Renal cortex interstitium (tissue), 11 donors: ENCODE data around the gene PSMB10. TPM values are rescaled to one million over a fixed set of nuclear protein-coding genes. Genes with fewer than 3 reads are reported as not detected.

ENCODE experiments used
- DNase-seq, 11 donors: peaks; one replicate each; pipeline ENCODE4 v3.0.0-alpha.2; 2013; ENCODE audit warnings: low read depth in 9 of 11, low spot score in 4 of 11; ENCODE audit errors: extremely low read depth in 1 of 11
- polyA plus RNA-seq, 3 donors: library from polyadenylated mRNA; unstranded; fragments of 120-200 nt; gene quantifications; one replicate each; pipeline ENCODE4 v1.2.1, GENCODE V29; 2013; ENCODE audit not compliant: insufficient read length in 3 of 3

The PSMB10 gene
- polyA plus RNA-seq, 3 donors = 15.9 to 31.1 (median 28.4) TPM

GRCh38 chr16:67967183-67967957, 30.7 kb upstream of the PSMB10 start:
- DNase-seq = peak in 2 of 11 donors; percentile 7 to 9

DNA sequence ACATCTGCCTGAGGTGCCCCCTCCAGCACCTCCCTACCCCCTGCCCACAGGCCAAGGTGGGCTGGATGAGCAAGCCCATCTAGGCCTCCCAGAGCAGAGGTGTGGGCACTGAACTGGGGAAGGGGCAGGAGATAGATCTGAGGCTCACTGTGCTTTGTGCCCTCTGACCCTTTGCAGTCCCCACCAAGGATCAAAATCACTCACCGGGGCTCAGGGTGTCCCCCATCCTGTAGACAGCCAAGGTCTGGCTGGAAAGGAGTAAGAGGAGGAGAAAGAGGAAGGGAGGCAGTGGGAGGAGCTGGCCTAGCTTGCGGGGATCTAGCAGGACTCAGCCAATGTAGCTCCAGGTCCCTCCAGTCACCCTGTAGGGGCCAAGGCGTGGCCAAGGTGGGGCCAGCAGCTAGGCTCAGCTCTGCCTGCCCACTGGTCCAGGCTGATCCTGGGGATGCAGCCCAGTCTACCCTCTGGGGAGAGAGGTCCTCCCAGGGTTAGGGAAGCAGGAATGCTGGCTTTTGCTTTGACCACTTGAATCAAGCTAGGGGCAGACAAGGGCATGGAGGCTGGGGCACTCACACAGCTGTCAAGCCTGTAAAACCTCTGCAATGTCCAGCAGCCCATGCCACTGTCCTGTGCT, 30.0 kb upstream of the PSMB10 start:
- no peak for DNase-seq

DNA sequence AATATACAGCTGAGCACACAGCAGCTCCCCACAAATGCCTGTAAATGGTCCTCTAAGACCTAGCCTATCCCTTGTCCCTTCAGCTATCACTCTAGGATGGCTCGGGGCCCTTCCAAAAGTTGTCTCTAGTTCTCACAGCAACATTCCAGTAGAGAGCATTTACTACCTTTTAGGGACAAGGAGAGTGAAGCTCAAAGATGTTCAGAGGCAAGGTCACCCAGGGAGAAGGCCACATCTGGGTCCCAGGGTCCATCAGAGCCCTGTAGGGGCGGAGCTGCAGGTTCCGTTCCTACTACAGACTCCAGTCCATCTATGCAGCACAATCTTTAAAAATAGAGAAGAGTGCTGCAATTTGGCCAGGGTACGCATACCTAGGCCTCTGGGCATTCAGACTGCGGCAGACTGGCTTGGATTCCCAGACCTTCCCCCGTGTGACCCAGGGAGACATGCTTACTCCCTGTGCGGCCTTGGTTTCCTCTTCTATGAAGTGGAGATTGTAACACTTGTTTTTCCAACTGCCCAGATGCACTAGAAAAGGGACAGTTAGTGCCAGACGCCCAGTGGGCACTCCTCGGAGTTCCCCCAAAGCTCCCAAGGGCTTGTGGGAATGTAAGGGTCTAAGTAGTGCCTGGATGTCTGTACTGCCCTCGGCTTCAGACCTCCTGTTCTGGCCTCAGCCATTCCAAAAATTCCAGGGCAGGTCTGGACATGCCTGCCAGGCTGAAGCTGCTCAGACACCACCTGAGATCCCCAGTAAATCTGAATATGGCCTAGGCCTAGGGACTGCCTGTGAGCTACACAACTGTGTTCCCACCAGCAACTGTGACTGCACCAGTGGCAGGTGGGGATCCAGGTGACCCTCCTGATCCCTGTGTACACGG, 29.3 kb upstream of the PSMB10 start:
- DNase-seq = no peak

- DNase-seq = no peak
These were observed 28.0 kb upstream of the PSMB10 start for GRCh38 chr16:67964477-67965131.

DNA sequence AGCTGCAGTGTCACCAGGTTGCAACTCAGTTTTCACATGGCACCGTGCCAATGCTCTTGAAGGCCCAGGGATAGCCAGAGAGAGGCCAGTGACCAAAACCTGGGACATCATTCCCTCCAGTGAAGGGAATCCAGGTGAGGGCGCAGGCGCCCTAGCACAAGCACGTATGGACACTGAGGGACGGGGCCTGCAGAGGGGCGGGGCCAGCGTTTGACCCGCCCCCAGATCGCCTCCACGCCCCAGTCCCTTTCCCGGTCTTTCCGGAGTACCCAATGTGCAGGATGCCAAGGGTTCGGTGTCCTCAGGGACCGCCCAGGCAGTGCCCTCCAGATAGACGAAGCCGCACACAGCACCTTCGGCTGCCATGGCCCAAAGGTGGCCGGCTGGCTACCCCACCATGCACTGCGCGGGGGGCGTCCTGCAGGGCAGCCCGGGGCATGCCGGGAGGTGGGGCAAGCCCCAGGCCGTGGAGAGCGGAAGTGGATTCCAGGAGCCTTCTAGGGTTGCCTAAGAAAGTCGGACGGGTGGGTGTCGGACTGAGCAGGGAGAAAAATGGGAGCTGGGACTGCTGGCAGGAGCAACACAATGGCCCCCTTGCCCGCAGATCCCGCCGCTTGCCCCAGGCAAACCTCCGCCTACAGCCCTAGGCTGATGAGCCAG, 27.1 kb upstream of the PSMB10 start:
- DNase-seq = peak in 1 of 11 donors; percentile 6

GRCh38 chr16:67963292-67963661, 26.6 kb upstream of the PSMB10 start:
- DNase-seq = no peak

- DNase-seq = no peak
These were observed 25.5 kb upstream of the PSMB10 start for GRCh38 chr16:67962135-67962534.

DNA sequence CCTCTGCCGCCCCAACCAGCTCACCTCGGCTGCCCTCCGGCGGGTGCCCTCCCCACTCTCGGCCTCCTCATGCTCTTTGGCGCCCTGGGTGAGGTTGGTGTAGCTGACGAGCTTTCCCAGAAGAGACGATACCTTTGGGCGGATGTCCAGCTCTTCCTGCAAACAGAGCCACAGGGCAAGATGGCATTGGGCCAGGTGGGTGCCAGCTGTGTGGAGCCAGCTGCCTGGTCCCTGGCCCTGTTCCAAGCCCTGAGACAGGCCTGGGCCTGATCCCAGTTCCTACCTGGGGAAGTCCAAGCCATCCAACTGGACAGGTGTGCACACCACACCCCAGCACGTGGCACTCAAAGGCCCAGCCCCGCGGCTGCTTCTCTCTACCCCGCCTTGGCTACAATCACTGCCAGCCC, 24.9 kb upstream of the PSMB10 start:
- DNase-seq = no peak

GRCh38 chr16:67959536-67960329, 23.1 kb upstream of the PSMB10 start:
- no peak for DNase-seq

DNA sequence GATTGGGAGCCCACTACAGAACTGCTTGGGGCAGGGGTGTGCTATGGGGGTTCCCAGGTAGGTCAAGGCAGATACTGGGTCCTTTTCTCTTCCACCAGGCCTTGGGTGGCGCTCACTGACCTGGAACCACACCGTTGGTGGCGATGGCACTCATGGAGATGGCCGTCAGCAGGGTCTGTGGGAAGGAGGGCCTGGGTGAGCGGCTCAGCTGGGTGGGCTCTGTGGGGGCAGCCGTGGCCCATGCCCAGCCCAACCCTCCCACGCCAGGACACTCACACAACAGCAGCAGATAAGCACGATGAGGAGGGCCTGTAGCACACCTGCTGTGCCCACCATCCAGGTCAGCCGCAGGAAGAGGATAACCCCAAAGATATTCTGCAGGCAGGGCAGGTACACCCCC, 21.0 kb upstream of the PSMB10 start:
- DNase-seq = no peak

DNA sequence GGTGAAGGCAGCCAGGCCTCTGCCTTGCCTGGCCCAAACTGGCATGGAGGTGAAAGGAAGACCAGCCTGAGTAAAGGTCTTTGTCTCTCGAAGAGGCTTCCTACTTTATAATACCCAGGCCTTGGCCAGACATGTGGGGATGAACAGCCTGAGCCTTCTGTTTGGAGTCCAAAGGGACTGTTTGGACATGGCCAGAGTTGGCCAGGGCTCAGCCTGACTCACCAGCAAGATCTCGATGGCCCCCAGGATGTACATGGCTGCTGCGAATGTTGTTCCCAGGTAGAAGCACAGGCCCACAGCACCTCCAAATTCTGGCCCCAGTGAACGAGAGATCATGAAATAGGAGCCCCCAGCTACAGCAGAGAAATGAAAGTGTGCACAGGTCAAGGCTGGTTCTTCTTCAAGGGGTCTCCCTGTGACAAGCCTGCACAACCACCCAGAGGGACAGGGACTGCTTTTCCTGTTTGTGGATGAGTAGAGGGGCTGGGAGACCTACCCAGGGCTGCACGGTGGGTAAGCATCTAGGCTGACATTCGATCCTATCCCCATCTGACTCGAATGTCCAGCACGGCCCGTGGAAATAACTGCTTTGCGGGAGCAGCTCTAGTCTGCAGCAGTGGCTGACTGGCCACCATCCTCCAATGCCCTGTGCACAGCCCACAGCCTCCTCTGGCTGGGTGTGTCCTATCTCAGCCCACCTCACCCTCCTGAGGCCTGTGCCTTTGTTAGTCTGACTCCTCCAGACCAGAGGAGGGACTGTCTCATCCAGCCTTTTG, 18.0 kb upstream of the PSMB10 start:
- DNase-seq = no peak

- no peak for DNase-seq
These were observed 17.2 kb upstream of the PSMB10 start for GRCh38 chr16:67953641-67954375.

- no peak for DNase-seq
These were observed 14.8 kb upstream of the PSMB10 start for GRCh38 chr16:67951485-67951884.

GRCh38 chr16:67950335-67950843, 13.7 kb upstream of the PSMB10 start:
- no peak for DNase-seq

DNA sequence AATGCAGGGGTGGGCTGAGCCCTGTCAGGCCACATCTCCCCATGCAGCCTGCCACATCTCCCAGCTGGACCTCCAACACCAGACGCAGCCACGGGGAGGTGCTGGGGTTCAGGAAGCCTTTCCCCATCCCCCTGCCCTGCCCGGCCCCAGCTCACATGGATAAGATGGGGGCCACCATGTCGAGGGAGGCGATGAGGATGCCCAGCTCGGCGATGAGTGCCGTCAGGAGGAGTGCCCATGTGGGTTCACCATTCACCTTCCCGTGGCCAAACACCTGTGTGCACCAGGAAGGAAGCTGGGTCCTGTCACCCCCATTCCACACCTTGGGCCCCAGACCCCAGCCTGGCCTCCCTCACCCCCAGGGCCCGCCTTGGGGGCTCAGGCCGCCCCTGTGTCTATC, 13.0 kb upstream of the PSMB10 start:
- no peak for DNase-seq

- no peak for DNase-seq
These were observed 11.4 kb upstream of the PSMB10 start for GRCh38 chr16:67948015-67948414.
